GM23248 (cell line): ENCODE measurements around the gene SIGLEC12. TPM values are rescaled to one million over a fixed set of nuclear protein-coding genes. Genes with fewer than 3 reads are reported as not detected.

Experiments
- DNase-seq: peaks from one replicate; pipeline ENCODE4 v3.0.0-alpha.2; 2015
- H2AFZ ChIP-seq: fragments of 200-600 bp; sonication (generic); 2 replicates; pipeline ENCODE4 v1.6.1; 2016; ENCODE audit warnings: antibody characterized with exemption
- H3F3A ChIP-seq: fragments of 200-600 bp; sonication (generic); 2 replicates; pipeline ENCODE4 v1.6.1; 2016; ENCODE audit warnings: mild to moderate bottlenecking, antibody characterized with exemption, mixed run types; ENCODE audit not compliant: insufficient read depth
- H3K27ac ChIP-seq: fragments of 200-600 bp; sonication (generic); 2 replicates; pipeline ENCODE4 v1.5.1; 2016; ENCODE audit warnings: mild to moderate bottlenecking
- H3K27me3 ChIP-seq: fragments of 200-600 bp; sonication (generic); replicated peaks from 2 replicates; pipeline ENCODE4 v1.6.1; 2016; ENCODE audit warnings: mild to moderate bottlenecking; ENCODE audit not compliant: insufficient read depth
- H3K36me3 ChIP-seq: fragments of 200-600 bp; sonication (generic); 2 replicates; pipeline ENCODE4 v1.6.1; 2016; ENCODE audit warnings: low read depth, mild to moderate bottlenecking
- H3K4me1 ChIP-seq: fragments of 200-600 bp; sonication (generic); 2 replicates; pipeline ENCODE4 v1.6.1; 2016; ENCODE audit warnings: mild to moderate bottlenecking; ENCODE audit not compliant: insufficient read depth
- H3K4me2 ChIP-seq: fragments of 200-600 bp; sonication (generic); one replicate; pipeline ENCODE4 v1.6.1; 2016; ENCODE audit warnings: mild to moderate bottlenecking; ENCODE audit not compliant: unreplicated experiment
- H3K4me3 ChIP-seq: fragments of 200-600 bp; sonication (generic); 2 replicates; pipeline ENCODE4 v1.5.1; 2016; ENCODE audit warnings: mild to moderate bottlenecking
- H3K79me2 ChIP-seq: fragments of 200-600 bp; sonication (generic); 2 replicates; pipeline ENCODE4 v1.6.1; 2016; ENCODE audit warnings: mild to moderate bottlenecking; ENCODE audit not compliant: insufficient read depth
- H3K9ac ChIP-seq: fragments of 200-600 bp; sonication (generic); 2 replicates; pipeline ENCODE4 v1.6.1; 2016; ENCODE audit warnings: mild to moderate bottlenecking
- H3K9me2 ChIP-seq: fragments of 200-600 bp; sonication (generic); 2 replicates; pipeline ENCODE4 v1.6.1; 2016; ENCODE audit warnings: mixed run types, mild to moderate bottlenecking, moderate library complexity; ENCODE audit not compliant: insufficient read depth
- H3K9me3 ChIP-seq: fragments of 200-600 bp; sonication (generic); one replicate; pipeline ENCODE4 v1.6.1; 2017; ENCODE audit warnings: low read depth
- H4K20me1 ChIP-seq: fragments of 200-600 bp; sonication (generic); 2 replicates; pipeline ENCODE4 v1.6.0; 2016; ENCODE audit not compliant: insufficient read depth
- EZH2 ChIP-seq: fragments of 200-600 bp; sonication (generic); IDR thresholded peaks from 2 replicates; pipeline ENCODE4 v1.6.1; 2018; ENCODE audit warnings: antibody characterized with exemption, mild to moderate bottlenecking; ENCODE audit not compliant: insufficient read depth, poor library complexity, severe bottlenecking
- EZH2phosphoT487 ChIP-seq: fragments of 200-600 bp; sonication (generic); IDR thresholded peaks from 2 replicates; pipeline ENCODE4 v1.6.1; 2018; ENCODE audit warnings: antibody characterized with exemption, moderate library complexity, mild to moderate bottlenecking, low read depth; ENCODE audit not compliant: insufficient read depth
- WGBS, 2 experiments: methylation state at CpG; one replicate each; pipeline ENCODE4 v1.1.6; 2015 to 2017; ENCODE audit warnings: low lambda C conversion rate in 2 of 2, low coverage in 1 of 2; ENCODE audit errors: missing lambda C conversion rate in 2 of 2; 5-methylcytosine and 5-hydroxymethylcytosine counted together
- in situ Hi-C: fragments of 300-500 bp; cut with MboI; formaldehyde crosslinking; loops from 2 replicates; pipeline ENCODE4 v1.15.0; 2020
- polyA plus RNA-seq: library from polyadenylated mRNA; unstranded; fragments of >200 nt; fragmentation: Nextera tagmentation; extraction: Ambion mirVana; gene quantifications from 2 replicates; pipeline ENCODE4 v1.2.1, GENCODE V29; 2016
- total RNA-seq: library from RNA; depleted of rRNA; stranded (reverse); fragments of >200 nt; shearing (Covaris generic); gene quantifications from 2 replicates; pipeline ENCODE4 v1.2.3, GENCODE V29; 2014

The SIGLEC12 gene
- total and polyA plus RNA-seq, 2 experiments from 2014 or later: not detected

DNA sequence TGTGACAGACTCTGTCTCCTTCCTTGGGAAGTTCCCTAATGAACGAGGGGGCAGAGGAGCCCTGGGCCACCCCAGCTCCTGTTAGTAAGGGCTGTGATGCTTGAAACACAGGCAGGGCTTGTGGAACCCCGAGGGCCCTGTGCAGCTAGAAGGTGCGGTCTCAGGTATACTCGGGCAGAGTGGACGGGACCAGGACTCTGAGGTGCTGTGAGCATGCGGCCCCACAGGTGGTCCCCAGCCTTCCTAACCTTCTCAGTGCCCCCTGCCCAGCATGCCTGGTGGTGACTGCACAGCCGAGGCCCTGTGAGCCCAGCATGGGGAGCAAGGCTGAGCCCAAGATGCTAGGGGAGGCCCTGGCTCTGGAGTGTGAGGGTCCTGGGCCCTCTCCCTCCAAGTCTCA is 39.3 kb downstream of the SIGLEC12 start:
- H3K36me3 ChIP-seq: no peaks in the 10 kb centered on the region
- in situ Hi-C loops: loop anchor here (10.0 kb wide), 1 partner anchor 193 kb away; no protein-coding TSS in a partner anchor
- no peaks in the 10 kb centered on the region for H3K79me2 ChIP-seq
- H3K9ac ChIP-seq: no peak overlapping the region
- H3K4me1 ChIP-seq: no peaks in the 10 kb centered on the region
- no peaks in the 10 kb centered on the region for H3K9me3 ChIP-seq
- no peak overlapping the region for H2AFZ ChIP-seq
- H4K20me1 ChIP-seq: no peaks in the 10 kb centered on the region
- H3K4me2 ChIP-seq: no peak overlapping the region
- DNase-seq: no peak
- no peak for TF ChIP-seq EZH2
- no peaks in the 10 kb centered on the region for H3K9me2 ChIP-seq
- no peak overlapping the region for H3K27ac ChIP-seq
- 21 to 27% methylated on average over 7 of the region's 7 CpGs for WGBS, 2 experiments
- H3K27me3 ChIP-seq: peaks cover 8% of the 10 kb centered on the region
- no peaks in the 10 kb centered on the region for H3F3A ChIP-seq
- no peak overlapping the region for H3K4me3 ChIP-seq

DNA sequence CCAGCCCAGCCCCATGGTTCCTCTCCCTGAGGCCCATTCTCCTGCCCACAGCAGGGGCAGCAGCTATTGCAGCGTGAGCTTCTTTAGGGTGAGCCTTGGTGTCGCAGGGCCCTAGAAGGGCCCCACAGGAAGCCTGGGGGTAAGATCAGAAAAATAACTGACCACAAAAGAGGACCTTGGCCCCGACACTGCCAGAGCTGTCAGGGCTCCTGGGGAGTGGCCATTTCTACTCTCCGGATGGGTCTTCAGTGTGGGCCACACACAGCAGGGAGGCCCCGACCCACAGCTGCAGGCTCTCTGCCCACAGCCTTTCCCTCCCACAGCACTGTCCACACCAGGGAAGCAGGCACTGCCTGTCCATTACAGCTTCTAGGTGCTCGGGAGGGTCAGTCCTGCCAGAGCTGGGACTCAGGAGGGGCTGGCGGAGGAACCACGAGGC is 39.9 kb downstream of the SIGLEC12 start:
- Histone ChIP-seq H3F3A (no peaks in the 10 kb centered on the region), H3K9me3 (no peaks in the 10 kb centered on the region), H3K9me2 (no peaks in the 10 kb centered on the region), H3K4me2 (no peak overlapping the region), H3K36me3 (no peaks in the 10 kb centered on the region), H3K27ac (no peak overlapping the region), H3K79me2 (no peaks in the 10 kb centered on the region), H3K4me3 (no peak overlapping the region), H2AFZ (no peak overlapping the region), H4K20me1 (no peaks in the 10 kb centered on the region), H3K27me3 (peaks cover 3% of the 10 kb centered on the region), H3K4me1 (no peaks in the 10 kb centered on the region), H3K9ac (no peak overlapping the region)
- no peak for DNase-seq
- TF ChIP-seq EZH2phosphoT487 (no peak), EZH2 (no peak)
- WGBS, 2 experiments: 30 to 39% methylated on average over 8 of the region's 8 CpGs
- in situ Hi-C loops: loop anchor here (10.0 kb wide), 1 partner anchor 193 kb away; no protein-coding TSS in a partner anchor

GRCh38 chr19:51460164-51460992 is 41.2 kb downstream of the SIGLEC12 start:
- peak overlapping the region; percentile 70 for H2AFZ ChIP-seq

DNA sequence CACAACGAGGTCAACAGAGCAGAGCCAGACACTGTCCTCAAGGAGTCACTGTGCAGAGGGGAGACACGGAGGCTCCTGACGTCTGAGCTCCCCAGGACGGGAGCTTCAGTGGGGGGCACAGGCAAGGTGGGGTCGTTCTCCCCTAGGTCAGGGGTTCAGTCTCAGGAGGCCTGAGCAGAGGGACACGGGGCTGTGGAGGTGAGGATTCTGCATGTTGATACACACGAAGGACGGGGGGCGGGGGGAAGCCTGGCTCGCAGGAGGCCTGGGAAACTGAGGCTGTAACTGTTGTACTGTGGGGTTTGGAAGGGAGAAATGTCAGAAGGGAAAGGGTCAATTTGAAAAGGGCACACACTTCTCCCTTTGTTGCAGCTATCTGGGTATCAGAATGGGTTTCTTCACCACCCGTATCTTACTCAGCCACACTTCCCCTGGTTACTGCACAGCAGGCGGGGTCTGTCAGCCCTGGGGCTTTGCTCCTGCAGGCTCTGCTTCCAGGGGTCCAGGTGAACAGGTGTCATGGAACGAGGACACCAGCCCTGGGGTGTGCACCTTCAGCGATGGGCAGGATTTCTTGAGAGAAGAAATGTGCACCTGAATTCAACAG is 42.6 kb downstream of the SIGLEC12 start:
- H2AFZ ChIP-seq: no peak overlapping the region
- in situ Hi-C loops: no loop called here
- no peaks in the 10 kb centered on the region for H3F3A ChIP-seq
- H3K9ac ChIP-seq: no peak overlapping the region
- no peaks in the 10 kb centered on the region for H3K9me3 ChIP-seq
- 43 to 52% methylated on average over 14 of the region's 14 CpGs for WGBS, 2 experiments
- no peak overlapping the region for H3K27ac ChIP-seq
- H3K4me2 ChIP-seq: no peak overlapping the region
- H4K20me1 ChIP-seq: no peaks in the 10 kb centered on the region
- no peaks in the 10 kb centered on the region for H3K9me2 ChIP-seq
- no peak for DNase-seq
- H3K4me1 ChIP-seq: no peaks in the 10 kb centered on the region
- H3K36me3 ChIP-seq: no peaks in the 10 kb centered on the region
- TF ChIP-seq EZH2 (no peak), EZH2phosphoT487 (no peak)
- H3K27me3 ChIP-seq: no peaks in the 10 kb centered on the region; the same call in 1 of the 2 replicates
- no peak overlapping the region for H3K4me3 ChIP-seq
- H3K79me2 ChIP-seq: no peaks in the 10 kb centered on the region

More at GRCh38 chr19:51460164-51460992, 41.2 kb downstream of the SIGLEC12 start:
- Histone ChIP-seq H3K4me2 (no peak overlapping the region), H3K27ac (no peak overlapping the region), H4K20me1 (no peaks in the 10 kb centered on the region), H3K9me2 (no peaks in the 10 kb centered on the region), H3K36me3 (no peaks in the 10 kb centered on the region), H3K27me3 (no peaks in the 10 kb centered on the region; the same call in none of the 2 replicates), H3K4me1 (no peaks in the 10 kb centered on the region), H3K9me3 (no peaks in the 10 kb centered on the region), H3K79me2 (no peaks in the 10 kb centered on the region), H3F3A (no peaks in the 10 kb centered on the region), H3K4me3 (peak overlapping the region; percentile 60), H3K9ac (no peak overlapping the region)
- no peak for TF ChIP-seq EZH2phosphoT487
- TF ChIP-seq EZH2: no peak
- DNase-seq: peak; percentile 29
- 12 to 19% methylated on average over 13 of the region's 13 CpGs for WGBS, 2 experiments
- in situ Hi-C loops: loop anchor here (10.0 kb wide), 1 partner anchor 194 kb away; no protein-coding TSS in a partner anchor
